Measurements from ENCODE around the gene HES6.

DNA sequence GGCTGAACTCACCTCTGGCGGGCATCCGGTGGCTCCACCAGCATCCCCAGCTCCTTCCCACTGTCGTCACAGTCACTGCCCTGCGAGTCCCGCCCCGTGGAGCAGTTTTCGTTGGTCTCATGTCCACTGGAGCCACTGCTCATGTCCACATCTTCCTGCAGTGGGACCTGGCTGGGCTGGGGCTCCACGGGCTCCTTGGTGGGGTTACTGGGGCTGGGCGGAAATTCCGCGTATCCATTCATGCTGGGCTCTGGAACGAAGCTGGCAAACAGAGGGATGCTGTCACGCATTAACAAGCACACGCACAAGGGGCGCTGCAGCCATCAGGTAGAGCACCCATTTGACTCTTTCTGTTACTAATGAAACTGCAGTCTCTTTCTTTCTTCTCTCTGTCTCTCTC is 37.9 kb upstream of the HES6 start:
- TF ChIP-seq TAF1 (IDR thresholded peaks at IDR 0.05; ENCODE audit: borderline replicate concordance, insufficient read depth, low read length) = no peak
- TF ChIP-seq SIN3A (IDR thresholded peaks at IDR 0.05; ENCODE audit: borderline replicate concordance, insufficient read depth, low read length) = no peak
- no peak for TF ChIP-seq REST (IDR thresholded peaks at IDR 0.05; ENCODE audit: insufficient read depth in 1 of 2, low read depth in 2 of 2, low read length in 2 of 2)

All from PFSK-1 (cell line).